Upper lobe of left lung (tissue), 6 donors: ENCODE measurements around the gene SMAD3. TPM values are rescaled to one million over a fixed set of nuclear protein-coding genes. Genes with fewer than 3 reads are reported as not detected.

Experiments used
- ATAC-seq, 2 donors: fragments of 200-7000 bp; cut with Tn5 transposase; one replicate each; pipeline ENCODE4 v1.9.1; 2022; ENCODE audit warnings: mild to moderate bottlenecking in 2 of 2, moderate library complexity in 2 of 2; ENCODE audit not compliant: low FRiP score in 2 of 2
- DNase-seq, 2 donors: peaks; one replicate each; pipeline ENCODE4 v3.0.0-alpha.2; 2019 to 2020
- H3K27ac ChIP-seq, 4 donors: fragments of 200-600 bp; sonication (generic); one replicate each; pipeline ENCODE4 v1.5.1; 2016 to 2019
- H3K27me3 ChIP-seq, 4 donors: fragments of 200-600 bp; sonication (generic); one replicate each; pipeline ENCODE4 v1.5.1; 2017 to 2019
- H3K36me3 ChIP-seq, 4 donors: fragments of 200-600 bp; sonication (generic); one replicate each; pipeline ENCODE4 v1.5.1; 2016 to 2019
- H3K4me1 ChIP-seq, 4 donors: fragments of 200-600 bp; sonication (generic); one replicate each; pipeline ENCODE4 v1.5.1; 2018 to 2019
- H3K4me3 ChIP-seq, 4 donors: fragments of 200-600 bp; sonication (generic); one replicate each; pipeline ENCODE4 v1.5.1; 2017 to 2019; ENCODE audit warnings: mild to moderate bottlenecking in 2 of 4, moderate library complexity in 1 of 4
- H3K9me3 ChIP-seq, 4 donors: fragments of 200-600 bp; sonication (generic); one replicate each; pipeline ENCODE4 v1.5.1; 2018 to 2019
- CTCF ChIP-seq, 6 experiments: fragments of 450-650 bp in 4 of 6; fragments of 200-600 bp in 2 of 6; sonication (generic) in 2 of 6; IDR thresholded peaks; one replicate each; pipeline ENCODE4 v1.5.1; 2016 to 2019; ENCODE audit warnings: antibody characterized with exemption in 6 of 6
- EP300 ChIP-seq, 4 donors: sonication (generic); formaldehyde crosslinking; IDR thresholded peaks; one replicate each; pipeline ENCODE4 v1.5.1; 2017; ENCODE audit warnings: antibody characterized with exemption in 4 of 4, control low read depth in 2 of 4
- POLR2A ChIP-seq, 4 donors: fragments of 450-650 bp; IDR thresholded peaks; one replicate each; pipeline ENCODE4 v1.5.1; 2016 to 2017; ENCODE audit warnings: antibody characterized with exemption in 4 of 4, mild to moderate bottlenecking in 2 of 4
- POLR2AphosphoS5 ChIP-seq, 2 donors: sonication (generic); formaldehyde crosslinking; IDR thresholded peaks; one replicate each; pipeline ENCODE4 v1.5.1; 2017; ENCODE audit warnings: antibody characterized with exemption in 2 of 2
- WGBS, 2 donors: methylation state at CpG; one replicate each; pipeline ENCODE4 v1.1.5; 2017 to 2018; 5-methylcytosine and 5-hydroxymethylcytosine counted together
- total RNA-seq, 6 donors: library from RNA; depleted of rRNA in 4 of 6; stranded (reverse); fragments of >200 nt in 4 of 6; gene quantifications; one replicate each; pipeline versions ENCODE4 v1.1.0 to v1.2.1, GENCODE V29; 2016 to 2021
- donor health status: DM: no; HTN: no; CAD: no; lungs with moderate emphysema.
- donor health status: DM: no; HTN: yes; CAD: no; lungs with severe emphysema.

The SMAD3 gene
- total RNA-seq, 6 donors from 2014 or later = 31.7 to 44.5 (median 36.3) TPM

DNA sequence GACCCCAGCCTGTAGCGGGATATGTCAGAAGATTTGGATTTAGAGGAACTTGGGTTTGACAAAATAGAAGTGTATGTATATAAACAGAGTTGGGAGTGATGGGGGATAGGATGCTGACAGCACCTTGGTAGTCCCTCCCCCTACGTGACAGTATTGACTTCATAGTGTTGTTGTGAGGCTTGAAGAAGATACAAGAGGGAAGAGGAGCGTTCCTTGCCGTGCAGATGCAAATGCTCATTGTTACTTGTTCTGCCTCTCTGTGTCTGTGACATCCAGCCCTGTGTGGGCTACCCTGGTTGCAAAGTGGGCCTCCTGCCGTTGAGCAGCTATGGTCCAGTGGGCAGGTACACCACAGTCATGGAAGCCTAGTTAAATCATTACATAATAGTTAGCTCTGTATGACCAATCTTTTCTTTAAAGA is 45.0 kb downstream of the SMAD3 start:
- WGBS, 2 donors = 88 to 89% methylated on average over 5 of the region's 5 CpGs
- no peak overlapping the region for H3K4me3 ChIP-seq
- no peak for ATAC-seq
- TF ChIP-seq CTCF (IDR thresholded peaks at IDR 0.05) (no peak), POLR2A (IDR thresholded peaks at IDR 0.05) (no peak), POLR2AphosphoS5 (IDR thresholded peaks at IDR 0.05) (no peak), EP300 (IDR thresholded peaks at IDR 0.05) (no peak)
- DNase-seq = no peak
- no peaks in the 10 kb centered on the region for H3K36me3 ChIP-seq
- peak overlapping the region; percentile 42 to 66 (median 51) for H3K27ac ChIP-seq
- peaks cover 49 to 62% (median 56%) of the 10 kb centered on the region in 4 donors for H3K4me1 ChIP-seq
- H3K27me3 ChIP-seq = no peaks in the 10 kb centered on the region
- H3K9me3 ChIP-seq = no peaks in the 10 kb centered on the region

DNA sequence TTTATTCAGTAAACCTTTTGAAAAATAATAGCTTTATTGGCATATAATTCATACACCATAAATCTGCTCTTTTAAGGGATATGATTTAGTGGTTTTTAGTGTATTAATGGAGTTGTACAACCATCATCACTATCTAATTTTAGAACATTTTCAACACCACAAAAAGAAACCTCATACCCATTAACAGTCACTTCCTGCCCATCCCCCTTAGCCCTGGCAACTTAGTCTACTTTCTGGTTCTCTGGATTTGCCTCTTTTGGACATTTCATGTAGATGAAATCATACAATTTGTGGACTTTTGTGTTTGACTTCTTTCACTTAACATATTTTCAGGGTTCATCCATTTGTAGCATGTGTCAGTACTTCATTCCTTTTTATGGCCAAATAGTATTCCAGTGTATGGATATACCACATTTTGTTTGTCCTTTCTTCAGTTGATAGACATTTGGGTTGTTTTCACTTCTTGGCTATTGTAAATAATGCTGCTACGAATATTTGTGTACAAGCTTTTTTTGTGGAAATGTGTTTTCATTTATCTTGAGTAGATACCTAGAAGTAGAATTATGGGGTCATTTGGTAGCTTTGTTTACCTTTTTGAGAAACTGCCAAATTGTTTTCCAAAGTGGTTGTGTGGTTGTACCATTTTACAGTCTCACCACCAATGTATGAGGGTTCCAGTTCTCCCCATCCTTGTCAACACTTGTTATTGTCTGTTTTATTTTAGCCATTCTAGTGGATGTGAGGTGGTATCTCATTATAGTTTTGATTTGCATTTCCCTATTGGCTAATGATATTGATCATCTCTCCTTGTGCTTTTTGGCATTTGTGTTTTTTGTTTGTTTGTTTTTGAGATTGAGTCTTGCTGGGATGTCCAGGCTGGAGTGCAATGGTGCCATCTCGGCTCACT is 45.8 kb downstream of the SMAD3 start:
- DNase-seq (no peak), ATAC-seq (no peak)
- no peak overlapping the region for H3K4me3 ChIP-seq
- H3K4me1 ChIP-seq = peaks cover 49 to 62% (median 56%) of the 10 kb centered on the region in 4 donors
- TF ChIP-seq EP300 (IDR thresholded peaks at IDR 0.05) (no peak), POLR2AphosphoS5 (IDR thresholded peaks at IDR 0.05) (no peak), CTCF (IDR thresholded peaks at IDR 0.05) (no peak), POLR2A (IDR thresholded peaks at IDR 0.05) (no peak)
- WGBS, 2 donors = 94 to 96% methylated on average over 2 of the region's 2 CpGs
- peak overlapping the region in 1 of 4 donors; percentile 52 for H3K27ac ChIP-seq
- H3K36me3 ChIP-seq = no peaks in the 10 kb centered on the region
- H3K27me3 ChIP-seq = no peaks in the 10 kb centered on the region
- H3K9me3 ChIP-seq = no peaks in the 10 kb centered on the region

DNA sequence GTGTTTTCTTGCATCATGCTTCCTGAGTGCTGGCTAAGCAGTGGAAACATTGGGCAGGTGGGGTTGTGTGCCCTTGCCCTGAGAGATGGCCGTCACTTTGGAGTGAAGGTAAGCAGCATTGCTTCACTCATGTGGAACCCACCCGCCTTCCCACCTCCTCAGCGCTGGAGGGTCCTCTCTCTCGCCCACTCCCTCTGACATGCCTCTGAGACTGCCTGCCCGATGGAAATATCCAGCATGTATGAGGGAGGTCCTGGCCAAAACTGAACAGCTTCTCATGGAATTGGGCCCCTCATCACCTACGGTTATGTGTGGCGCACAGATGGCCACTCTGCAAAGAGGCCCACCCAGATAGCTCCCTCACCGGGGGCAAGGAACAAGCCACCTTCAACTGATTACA is 48.6 kb downstream of the SMAD3 start:
- Histone ChIP-seq H3K4me3 (no peak overlapping the region), H3K9me3 (no peaks in the 10 kb centered on the region), H3K4me1 (peaks cover 46 to 56% (median 52%) of the 10 kb centered on the region in 4 donors), H3K27ac (no peak overlapping the region), H3K36me3 (no peaks in the 10 kb centered on the region), H3K27me3 (no peaks in the 10 kb centered on the region)
- 89 to 98% methylated on average over 6 to 7 of the region's 8 CpGs for WGBS, 2 donors
- DNase-seq (no peak), ATAC-seq (no peak)
- TF ChIP-seq POLR2AphosphoS5 (IDR thresholded peaks at IDR 0.05) = no peak

DNA sequence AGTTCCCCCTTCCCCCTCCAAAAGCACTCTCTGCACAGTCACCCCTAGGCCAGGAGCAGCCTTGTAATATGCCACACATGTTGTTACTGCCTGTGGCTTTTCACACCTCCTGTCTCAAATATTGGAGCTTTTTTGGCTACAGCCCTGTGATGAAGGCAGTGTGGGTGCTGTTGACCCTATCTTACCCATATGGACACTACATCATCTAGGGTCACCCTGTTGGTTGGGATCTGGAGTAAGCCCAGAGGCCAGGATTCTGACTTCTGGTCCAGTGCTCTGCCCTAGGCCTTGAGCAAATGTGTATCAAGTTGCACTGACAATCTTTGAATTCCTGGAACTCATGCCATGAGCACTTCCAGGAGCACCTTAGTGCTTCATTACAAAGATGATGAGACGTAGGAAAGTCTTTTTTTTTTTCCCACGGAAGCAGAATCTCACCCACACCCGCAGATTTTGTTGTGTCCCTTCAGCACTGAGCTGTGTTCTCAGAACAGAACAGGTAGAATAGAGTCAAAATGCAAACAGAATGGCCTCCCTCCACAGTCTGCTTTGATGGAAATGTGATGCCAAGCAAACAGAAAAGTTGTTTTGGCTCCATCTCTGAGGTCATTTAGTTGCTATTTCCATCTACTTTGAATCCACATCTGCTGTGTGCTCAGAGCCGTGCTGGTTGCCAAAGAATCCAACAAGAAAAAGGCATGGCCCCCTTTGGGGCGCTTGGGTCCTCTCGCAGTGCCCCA is 49.6 kb downstream of the SMAD3 start:
- Histone ChIP-seq H3K27me3 (no peaks in the 10 kb centered on the region), H3K9me3 (no peaks in the 10 kb centered on the region), H3K36me3 (no peaks in the 10 kb centered on the region), H3K4me3 (no peak overlapping the region), H3K4me1 (peaks cover 42 to 56% (median 52%) of the 10 kb centered on the region in 4 donors), H3K27ac (peak overlapping the region in 3 of 4 donors; percentile 1 to 5 (median 4))
- ATAC-seq (no peak), DNase-seq (no peak)
- TF ChIP-seq CTCF (IDR thresholded peaks at IDR 0.05) (no peak), POLR2AphosphoS5 (IDR thresholded peaks at IDR 0.05) (no peak), EP300 (IDR thresholded peaks at IDR 0.05) (no peak), POLR2A (IDR thresholded peaks at IDR 0.05) (no peak)
- 60 to 88% methylated on average over 6 of the region's 6 CpGs for WGBS, 2 donors

GRCh38 chr15:67115586-67115969 is 50.2 kb downstream of the SMAD3 start:
- Histone ChIP-seq H3K27me3 (no peaks in the 10 kb centered on the region), H3K4me3 (no peak overlapping the region), H3K9me3 (no peaks in the 10 kb centered on the region), H3K27ac (peak overlapping the region in 2 of 4 donors; percentile 2 to 5), H3K36me3 (no peaks in the 10 kb centered on the region), H3K4me1 (peaks cover 44 to 56% (median 52%) of the 10 kb centered on the region in 4 donors)
- 71 to 100% methylated on average over 1 of the region's 1 CpG for WGBS, 2 donors
- DNase-seq (no peak), ATAC-seq (peak in 1 of 2 donors; percentile 15)
- TF ChIP-seq POLR2A (IDR thresholded peaks at IDR 0.05) (no peak), POLR2AphosphoS5 (IDR thresholded peaks at IDR 0.05) (no peak), EP300 (IDR thresholded peaks at IDR 0.05) (no peak), CTCF (IDR thresholded peaks at IDR 0.05) (no peak)
